Right atrium auricular region (tissue), 2 donors: ENCODE measurements around the gene MYO5C. TPM values are rescaled to one million over a fixed set of nuclear protein-coding genes. Genes with fewer than 3 reads are reported as not detected.

Source experiments
- DNase-seq: peaks from one replicate; pipeline ENCODE4 v3.0.0-alpha.2; 2019; ENCODE audit warnings: low spot score
- H3K27ac ChIP-seq, 2 donors: fragments of 200-600 bp; sonication (generic); 1 replicate in 1 of 2; 2 replicates in 1 of 2; pipeline ENCODE4 v1.5.1; 2016 to 2019
- H3K27me3 ChIP-seq, 2 donors: fragments of 200-600 bp; sonication (generic); one replicate each; pipeline versions ENCODE4 v1.5.1 to v1.6.0; 2017 to 2019
- H3K36me3 ChIP-seq: fragments of 200-600 bp; sonication (generic); one replicate; pipeline ENCODE4 v1.5.1; 2016
- H3K4me1 ChIP-seq, 2 donors: fragments of 200-600 bp; sonication (generic); one replicate each; pipeline versions ENCODE4 v1.5.1 to v1.6.0; 2017 to 2019
- H3K4me3 ChIP-seq, 2 donors: fragments of 200-600 bp; sonication (generic); 1 replicate in 1 of 2; 2 replicates in 1 of 2; pipeline ENCODE4 v1.5.1; 2017 to 2019; ENCODE audit warnings: mild to moderate bottlenecking in 1 of 2, moderate library complexity in 1 of 2
- H3K9me3 ChIP-seq, 2 donors: fragments of 200-600 bp; sonication (generic); one replicate each; pipeline ENCODE4 v1.5.1; 2019
- CTCF ChIP-seq, 2 donors: fragments of 200-600 bp; sonication (generic); IDR thresholded peaks; one replicate each; pipeline ENCODE4 v1.5.1; 2019; ENCODE audit warnings: antibody characterized with exemption in 2 of 2
- total RNA-seq, 2 donors: library from RNA; depleted of rRNA; stranded (reverse); fragments of >200 nt; gene quantifications; one replicate each; pipeline ENCODE4 v1.1.0, GENCODE V29; 2016

The MYO5C gene
- total RNA-seq, 2 donors from 2014 or later, result 2.0 to 5.3 TPM

- no peak for TF ChIP-seq CTCF (IDR thresholded peaks at IDR 0.05)
Measured at GRCh38 chr15:52230073-52230472, 65.5 kb downstream of the MYO5C start.

GRCh38 chr15:52228921-52229320, 66.7 kb downstream of the MYO5C start:
- Histone ChIP-seq H3K4me1 (peaks cover 0 to 5% of the 10 kb centered on the region in 2 donors), H3K36me3 (peaks cover 8% of the 10 kb centered on the region), H3K9me3 (no peaks in the 10 kb centered on the region), H3K27me3 (no peaks in the 10 kb centered on the region), H3K27ac (no peak overlapping the region), H3K4me3 (no peak overlapping the region)
- DNase-seq, result no peak
- TF ChIP-seq CTCF (IDR thresholded peaks at IDR 0.05), result no peak

More at GRCh38 chr15:52230073-52230472, 65.5 kb downstream of the MYO5C start:
- Histone ChIP-seq H3K4me1 (peaks cover 0 to 5% of the 10 kb centered on the region in 2 donors), H3K4me3 (no peak overlapping the region), H3K27me3 (no peaks in the 10 kb centered on the region), H3K27ac (no peak overlapping the region), H3K9me3 (no peaks in the 10 kb centered on the region), H3K36me3 (no peaks in the 10 kb centered on the region)
- no peak for DNase-seq

- no peaks in the 10 kb centered on the region for H3K9me3 ChIP-seq
- peak; percentile 73 for DNase-seq
- no peak overlapping the region for H3K4me3 ChIP-seq
- TF ChIP-seq CTCF (IDR thresholded peaks at IDR 0.05), result peak; percentile 65 to 81
- no peaks in the 10 kb centered on the region for H3K27me3 ChIP-seq
- H3K36me3 ChIP-seq, result peaks cover 9% of the 10 kb centered on the region
- no peaks in the 10 kb centered on the region for H3K4me1 ChIP-seq
- no peak overlapping the region for H3K27ac ChIP-seq
Measured at GRCh38 chr15:52227456-52227855, 68.1 kb downstream of the MYO5C start.

- Histone ChIP-seq H3K27me3 (no peaks in the 10 kb centered on the region), H3K9me3 (no peaks in the 10 kb centered on the region), H3K4me3 (no peak overlapping the region), H3K36me3 (peaks cover 9% of the 10 kb centered on the region), H3K4me1 (no peaks in the 10 kb centered on the region), H3K27ac (no peak overlapping the region)
- TF ChIP-seq CTCF (IDR thresholded peaks at IDR 0.05), result no peak
- DNase-seq, result no peak
Measured at GRCh38 chr15:52225230-52225629, 70.4 kb downstream of the MYO5C start.

- Histone ChIP-seq H3K4me3 (no peak overlapping the region), H3K4me1 (no peaks in the 10 kb centered on the region), H3K9me3 (no peaks in the 10 kb centered on the region), H3K27ac (no peak overlapping the region), H3K36me3 (peaks cover 9% of the 10 kb centered on the region), H3K27me3 (no peaks in the 10 kb centered on the region)
- TF ChIP-seq CTCF (IDR thresholded peaks at IDR 0.05), result no peak
- no peak for DNase-seq
Measured at GRCh38 chr15:52224211-52224610, 71.4 kb downstream of the MYO5C start.

GRCh38 chr15:52221730-52222129, 73.9 kb downstream of the MYO5C start:
- Histone ChIP-seq H3K27me3 (no peaks in the 10 kb centered on the region), H3K36me3 (peaks cover 9% of the 10 kb centered on the region), H3K4me3 (no peak overlapping the region), H3K9me3 (no peaks in the 10 kb centered on the region), H3K27ac (peak overlapping the region in 1 of 2 donors; percentile 80), H3K4me1 (no peaks in the 10 kb centered on the region)
- no peak for TF ChIP-seq CTCF (IDR thresholded peaks at IDR 0.05)
- DNase-seq, result no peak
